ENCODE data around the gene ZNF383. TPM values are rescaled to one million over a fixed set of nuclear protein-coding genes. Genes with fewer than 3 reads are reported as not detected.
"Not testable (repeated sequence)": the region's sequence is repeated elsewhere in the genome, so short reads cannot be mapped to it uniquely, and the experiment has no call there.

The ZNF383 gene
- polyA plus RNA-seq, 3 donors, result 2.7 to 3.9 (median 3.6) TPM

- WGBS, 3 donors, result 96 to 100% methylated on average over 1 to 18 of the region's 37 CpGs; no CpG with 5 or more reads in 1 of the 3 donors
- not testable (repeated sequence) for H3K27ac ChIP-seq (ENCODE audit: low read depth, low read length)
Observed at GRCh38 chr19:37284020-37284419, 66.0 kb downstream of the ZNF383 start.

- 83 to 92% (median 85%) methylated on average over 23 to 27 of the region's 39 CpGs for WGBS, 3 donors
- H3K27ac ChIP-seq (ENCODE audit: low read depth, low read length), result not testable (repeated sequence)
Observed at GRCh38 chr19:37289229-37289628, 71.2 kb downstream of the ZNF383 start.

- H3K27ac ChIP-seq (ENCODE audit: low read depth, low read length), result not testable (repeated sequence)
- WGBS, 3 donors, result 94 to 98% (median 96%) methylated on average over 43 to 45 of the region's 63 CpGs
Observed at GRCh38 chr19:37292998-37293939, 75.3 kb downstream of the ZNF383 start.

GRCh38 chr19:37294246-37294645 lies 76.2 kb downstream of the ZNF383 start:
- H3K27ac ChIP-seq (ENCODE audit: low read depth, low read length), result not testable (repeated sequence)
- 88 to 96% methylated on average over 16 to 20 of the region's 39 CpGs; no CpG with 5 or more reads in 1 of the 3 donors for WGBS, 3 donors

Other genes with a start within 250 kb of the ZNF383 start
- 1 to 10 TPM; 2.7 to 4.3 (median 4.0) TPM for gene ZNF420, start 139.8 kb upstream of the ZNF383 start, polyA plus RNA-seq
- 10 to 100 TPM in 1 of 3 donors, 1 to 10 TPM in 2; 7.6 to 17.4 (median 8.0) TPM for gene ZNF585A, start 45.5 kb upstream of the ZNF383 start, polyA plus RNA-seq
- 1 to 10 TPM; 2.7 to 6.6 (median 2.8) TPM for gene ZNF585B, start 7.7 kb upstream of the ZNF383 start, polyA plus RNA-seq
- 1 to 10 TPM; 1.6 to 5.5 (median 2.4) TPM for gene ZNF527, start 152.9 kb downstream of the ZNF383 start, polyA plus RNA-seq
- gene ZNF569, start 249.2 kb downstream of the ZNF383 start, polyA plus RNA-seq, result 1 to 10 TPM; 1.3 to 2.7 (median 1.7) TPM

All from adipose tissue (tissue), 3 donors.